H1 (cell line): ENCODE data around the gene CAPZA2. TPM values are rescaled to one million over a fixed set of nuclear protein-coding genes. Genes with fewer than 3 reads are reported as not detected.

Experiments
- CTCF ChIA-PET: fragments of 300-600 bp; sonication (Branson Sonifier 250); formaldehyde crosslinking; loops from one replicate; lab custom pipeline; 2021; ENCODE audit not compliant: partially characterized antibody; lab: Charles Lee
- POLR2A ChIA-PET: fragments of 300-600 bp; sonication (Branson Sonifier 250); formaldehyde crosslinking; loops from one replicate; lab custom pipeline; 2021; ENCODE audit warnings: inconsistent platforms; ENCODE audit not compliant: partially characterized antibody; lab: Charles Lee
- DNase-seq, 2 experiments: peaks; one replicate each; pipeline versions ENCODE4 v3.0.0 to v3.0.0-alpha.2; 2010 to 2022; ENCODE audit warnings: low spot score in 2 of 2, low read depth in 1 of 2, mixed read lengths in 1 of 2
- FAIRE-seq: peaks from 2 replicates; lab custom pipeline; 2011; peaks lifted over from hg19 to GRCh38; lab: Jason Lieb, UNC
- H2AFZ ChIP-seq: 2 replicates; pipeline ENCODE4 v1.8.1; 2012; ENCODE audit warnings: low read length, inconsistent platforms
- H2AK5ac ChIP-seq: 2 replicates; pipeline ENCODE4 v1.6.1; 2013; ENCODE audit warnings: low read depth, low read length
- H2BK120ac ChIP-seq: replicated peaks from 2 replicates; pipeline ENCODE3; 2013; ENCODE audit warnings: low read depth, low read length, inconsistent platforms
- H2BK12ac ChIP-seq: 2 replicates; pipeline ENCODE4 v1.6.1; 2013; ENCODE audit warnings: low read depth, low read length
- H2BK15ac ChIP-seq: 2 replicates; pipeline ENCODE4 v1.6.1; 2013; ENCODE audit warnings: low read length
- H2BK20ac ChIP-seq: 2 replicates; pipeline ENCODE4 v1.6.1; 2013; ENCODE audit warnings: low read length
- H2BK5ac ChIP-seq: 2 replicates; pipeline ENCODE4 v1.6.1; 2013; ENCODE audit warnings: low read depth, low read length
- H3K14ac ChIP-seq: 2 replicates; pipeline ENCODE4 v1.6.1; 2013; ENCODE audit warnings: inconsistent platforms; ENCODE audit not compliant: insufficient read length
- H3K18ac ChIP-seq: 2 replicates; pipeline ENCODE4 v1.6.1; 2013; ENCODE audit warnings: low read length; ENCODE audit errors: extremely low read depth
- H3K23ac ChIP-seq: 2 replicates; pipeline ENCODE4 v1.6.1; 2013; ENCODE audit warnings: inconsistent platforms; ENCODE audit not compliant: insufficient read length
- H3K23me2 ChIP-seq: 2 replicates; pipeline ENCODE4 v1.6.1; 2013; ENCODE audit warnings: low read depth, low read length
- H3K27ac ChIP-seq: 2 replicates; pipeline ENCODE4 v1.6.1; 2011; ENCODE audit warnings: low read depth, low read length, inconsistent platforms
- H3K27me3 ChIP-seq, 4 experiments: replicated peaks in 1 of 4; 1 replicate in 1 of 4; 2 replicates in 3 of 4; pipeline versions ENCODE4 v1.6.1 to v1.8.1; 2011 to 2013; ENCODE audit warnings: low read length in 3 of 4, mild to moderate bottlenecking in 3 of 4, inconsistent platforms in 2 of 4, mixed read lengths in 2 of 4, moderate library complexity in 1 of 4; ENCODE audit not compliant: control insufficient read depth in 3 of 4, insufficient read depth in 3 of 4; ENCODE audit errors: extremely low read depth in 1 of 4
- H3K36me3 ChIP-seq, 4 experiments: 2 replicates each; pipeline versions ENCODE4 v1.6.1 to v1.8.1; 2011 to 2013; ENCODE audit warnings: mild to moderate bottlenecking in 4 of 4, low read length in 3 of 4, moderate library complexity in 2 of 4, control low read depth in 1 of 4, inconsistent platforms in 1 of 4; ENCODE audit not compliant: insufficient read depth in 4 of 4, control insufficient read depth in 2 of 4
- H3K4ac ChIP-seq: replicated peaks from 2 replicates; pipeline ENCODE3; 2013; ENCODE audit warnings: low read length, low read depth, mixed read lengths, inconsistent platforms; ENCODE audit not compliant: insufficient read length
- H3K4me1 ChIP-seq, 4 experiments: replicated peaks in 1 of 4; 1 replicate in 1 of 4; 2 replicates in 3 of 4; pipeline versions ENCODE4 v1.6.1 to v1.8.1; 2011 to 2013; ENCODE audit warnings: low read length in 3 of 4, inconsistent platforms in 2 of 4, mixed read lengths in 1 of 4; ENCODE audit not compliant: insufficient read depth in 4 of 4, control insufficient read depth in 3 of 4
- H3K4me2 ChIP-seq, 2 experiments: 2 replicates each; pipeline versions ENCODE4 v1.6.1 to v1.8.1; 2011 to 2013; ENCODE audit warnings: low read depth in 2 of 2, low read length in 2 of 2, control low read depth in 1 of 2, inconsistent platforms in 1 of 2, mild to moderate bottlenecking in 1 of 2; ENCODE audit not compliant: insufficient read depth in 1 of 2
- H3K4me3 ChIP-seq, 4 experiments: fragments of 200-600, 300-600 bp in 1 of 4; sonication (generic), shearing (Covaris generic), sonication (Bioruptor Twin) in 1 of 4; 2 replicates each; pipeline versions ENCODE4 v1.5.1 to v1.8.1; 2011 to 2016; ENCODE audit warnings: low read length in 4 of 4, low read depth in 3 of 4, control low read depth in 2 of 4, inconsistent platforms in 2 of 4, mild to moderate bottlenecking in 2 of 4, mixed read lengths in 1 of 4, moderate library complexity in 1 of 4; ENCODE audit not compliant: insufficient read depth in 2 of 4; ENCODE audit errors: extremely low read depth in 1 of 4
- H3K56ac ChIP-seq: replicated peaks from 2 replicates; pipeline ENCODE3; 2013; ENCODE audit warnings: low read depth, mild to moderate bottlenecking, mixed read lengths, low read length, inconsistent platforms; ENCODE audit not compliant: insufficient read length
- H3K79me1 ChIP-seq: 2 replicates; pipeline ENCODE4 v1.6.1; 2013; ENCODE audit warnings: low read depth, low read length, control low read depth
- H3K79me2 ChIP-seq, 2 experiments: 2 replicates each; pipeline versions ENCODE4 v1.6.1 to v1.8.1; 2012 to 2013; ENCODE audit warnings: low read length in 2 of 2, mild to moderate bottlenecking in 2 of 2, inconsistent platforms in 1 of 2; ENCODE audit not compliant: insufficient read depth in 2 of 2, control insufficient read depth in 1 of 2
- H3K9ac ChIP-seq, 4 experiments: replicated peaks in 1 of 4; 1 replicate in 1 of 4; 2 replicates in 3 of 4; pipeline versions ENCODE4 v1.6.1 to v1.8.1; 2011 to 2013; ENCODE audit warnings: low read depth in 3 of 4, low read length in 3 of 4, control low read depth in 2 of 4, mild to moderate bottlenecking in 2 of 4, moderate library complexity in 2 of 4, inconsistent platforms in 1 of 4; ENCODE audit errors: extremely low read depth in 1 of 4
- H3K9me3 ChIP-seq, 2 experiments: 2 replicates each; pipeline versions ENCODE4 v1.6.1 to v1.8.1; 2012 to 2013; ENCODE audit warnings: mild to moderate bottlenecking in 2 of 2, moderate library complexity in 2 of 2, control low read depth in 1 of 2, inconsistent platforms in 1 of 2, low read depth in 1 of 2, low read length in 1 of 2, mixed read lengths in 1 of 2; ENCODE audit not compliant: insufficient read depth in 2 of 2
- H4K20me1 ChIP-seq, 2 experiments: replicated peaks in 1 of 2; 2 replicates each; pipeline versions ENCODE3 to v1.8.1; 2011 to 2013; ENCODE audit warnings: inconsistent platforms in 2 of 2, low read length in 2 of 2, mild to moderate bottlenecking in 1 of 2; ENCODE audit not compliant: insufficient read depth in 2 of 2, control insufficient read depth in 1 of 2
- H4K5ac ChIP-seq: 2 replicates; pipeline ENCODE4 v1.6.1; 2013; ENCODE audit warnings: low read length, low read depth, mixed read lengths, inconsistent platforms; ENCODE audit not compliant: insufficient read length
- H4K8ac ChIP-seq: 2 replicates; pipeline ENCODE4 v1.8.0; 2013; ENCODE audit warnings: mild to moderate bottlenecking, moderate library complexity, low read length, inconsistent platforms; ENCODE audit not compliant: insufficient read depth; ENCODE audit errors: extremely low read depth
- H4K91ac ChIP-seq: replicated peaks from 2 replicates; pipeline ENCODE3; 2013; ENCODE audit warnings: low read length, mixed read lengths, inconsistent platforms; ENCODE audit not compliant: insufficient read length
- BACH1 ChIP-seq: IDR thresholded peaks from 2 replicates; pipeline ENCODE4 v1.6.1; 2012; ENCODE audit warnings: low read length, improper control_type of control experiment
- BCL11A ChIP-seq, 2 experiments: IDR thresholded peaks; one replicate each; pipeline ENCODE4 v1.6.1; 2011; ENCODE audit warnings: low read depth in 2 of 2, low read length in 2 of 2, mild to moderate bottlenecking in 2 of 2
- HDAC6 ChIP-seq: IDR thresholded peaks from one replicate; pipeline ENCODE4 v1.7.1; 2012; ENCODE audit warnings: low read depth, mild to moderate bottlenecking, inconsistent platforms, low read length, moderate library complexity
- KDM1A ChIP-seq: fragments of 200-600, 300-600 bp; sonication (generic); IDR thresholded peaks from 2 replicates; pipeline ENCODE4 v1.7.1; 2016; ENCODE audit warnings: mild to moderate bottlenecking, low read length, borderline replicate concordance
- KDM5A ChIP-seq: fragments of 200-600 bp; IDR thresholded peaks from 2 replicates; pipeline ENCODE4 v1.7.1; 2012; ENCODE audit warnings: mild to moderate bottlenecking, low read length, inconsistent platforms, mixed read lengths
- NANOG ChIP-seq: IDR thresholded peaks from 2 replicates; pipeline ENCODE4 v1.6.1; 2011; ENCODE audit warnings: low read length, low read depth, mild to moderate bottlenecking, inconsistent platforms; ENCODE audit not compliant: insufficient read depth, poor library complexity, severe bottlenecking
- POLR2A ChIP-seq, 2 experiments: IDR thresholded peaks; 1 replicate in 1 of 2; 2 replicates in 1 of 2; pipeline ENCODE4 v1.6.1; 2011; ENCODE audit warnings: low read depth in 2 of 2, low read length in 2 of 2, mild to moderate bottlenecking in 2 of 2; ENCODE audit errors: control extremely low read depth in 1 of 2
- RAD21 ChIP-seq, 2 experiments: IDR thresholded peaks in 1 of 2; conservative IDR thresholded peaks in 1 of 2; 2 replicates each; pipeline ENCODE4 v1.6.1; 2011; ENCODE audit warnings: low read depth in 2 of 2, low read length in 2 of 2, improper control_type of control experiment in 1 of 2, inconsistent platforms in 1 of 2, mild to moderate bottlenecking in 1 of 2, moderate library complexity in 1 of 2
- SP1 ChIP-seq: IDR thresholded peaks from 2 replicates; pipeline ENCODE4 v1.6.1; 2011; ENCODE audit warnings: low read depth, low read length
- TAF7 ChIP-seq: optimal IDR thresholded peaks from 2 replicates; pipeline ENCODE3; 2011; ENCODE audit warnings: low read depth, mild to moderate bottlenecking, inconsistent platforms, low read length, moderate library complexity, borderline replicate concordance
- TBP ChIP-seq: IDR thresholded peaks from 2 replicates; pipeline ENCODE4 v1.6.1; 2011; ENCODE audit warnings: low read depth, low read length, improper control_type of control experiment
- TCF12 ChIP-seq: IDR thresholded peaks from 2 replicates; pipeline ENCODE4 v1.6.1; 2011; ENCODE audit warnings: low read depth, mild to moderate bottlenecking, low read length
- TEAD4 ChIP-seq: IDR thresholded peaks from 2 replicates; pipeline ENCODE4 v1.6.1; 2012; ENCODE audit warnings: low read depth, low read length, inconsistent platforms, mixed read lengths
- WGBS, 2 experiments: shearing (Covaris generic) in 1 of 2; methylation state at CpG; one replicate each; pipeline versions ENCODE4 v1.1.6 to v1.1.7; 2013 to 2015; ENCODE audit warnings: low lambda C conversion rate in 2 of 2, mixed read lengths in 2 of 2, inconsistent platforms in 1 of 2, low coverage in 1 of 2, missing lambda C conversion rate in 1 of 2; ENCODE audit not compliant: insufficient replicate concordance in 2 of 2, insufficient coverage in 1 of 2, insufficient read length in 1 of 2; ENCODE audit errors: extremely low coverage in 1 of 2, missing lambda C conversion rate in 1 of 2; 5-methylcytosine and 5-hydroxymethylcytosine counted together
- polyA plus RNA-seq, 7 experiments: library from polyadenylated mRNA; depleted of rRNA in 3 of 7; stranded (reverse) in 5 of 7; unstranded in 2 of 7; fragments of >200 nt in 5 of 7; fragments of 200-250 nt in 2 of 7; gene quantifications; 1 replicate in 5 of 7; 2 replicates in 1 of 7; 4 replicates in 1 of 7; pipeline versions ENCODE4 v1.2.1 to v1.2.3, GENCODE V29; 2011 to 2013; ENCODE audit warnings: missing spikeins in 2 of 7, mixed read lengths in 2 of 7
- total RNA-seq: library from RNA; stranded (reverse); fragmentation: NEBNext Ultra II Directional; extraction: Animal tissue kit (Norgen Biotek cat#: 25700); gene quantifications from 2 replicates; pipeline ENCODE4 v1.2.1, GENCODE V29; 2021
- TF ChIP-seq, protein P1 (sequence below): IDR thresholded peaks from 2 replicates; pipeline ENCODE4 v1.6.1; 2011; ENCODE audit warnings: low read length, improper control_type of control experiment

CAPZA2 gene
- total and polyA plus RNA-seq, 2 of the 8 experiments (the other 6 are each of a cell fraction or from before 2014, with no cell fraction given) = 33.2 to 145 TPM

DNA sequence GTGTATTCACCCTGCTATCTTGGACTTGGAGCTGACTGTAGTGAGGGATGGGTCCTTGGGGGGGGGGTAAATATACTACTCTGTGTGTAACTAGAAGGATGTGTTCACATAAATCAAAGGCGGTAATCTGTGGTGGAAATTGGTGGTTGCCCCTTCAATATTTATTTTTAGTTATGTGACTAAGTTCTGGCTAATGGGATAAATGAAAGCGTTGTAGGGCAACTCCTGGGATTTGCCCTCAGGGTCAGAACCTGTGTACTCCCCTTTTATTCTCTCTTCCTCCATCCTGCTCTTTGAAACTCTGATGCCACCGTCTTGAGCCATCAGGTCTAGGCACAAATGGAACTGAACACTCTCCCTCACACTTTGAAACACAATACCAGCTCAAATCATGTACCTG is 66.6 kb downstream of the CAPZA2 start:
- Histone ChIP-seq H2AFZ (no peak overlapping the region), H3K4me2 (no peak overlapping the region), H3K27ac (no peak overlapping the region), H3K79me1 (no peaks in the 10 kb centered on the region), H3K27me3 (no peaks in the 10 kb centered on the region), H4K5ac (no peak overlapping the region), H2BK120ac (no peak overlapping the region), H3K9me3 (no peaks in the 10 kb centered on the region), H3K4me1 (no peaks in the 10 kb centered on the region), H3K23me2 (no peaks in the 10 kb centered on the region), H3K23ac (no peak overlapping the region), H3K18ac (no peak overlapping the region), H2BK12ac (no peak overlapping the region), H2BK20ac (no peak overlapping the region), H4K91ac (no peak overlapping the region), H2AK5ac (no peak overlapping the region), H3K4ac (no peak overlapping the region), H4K8ac (no peak overlapping the region), H3K79me2 (no peaks in the 10 kb centered on the region), H3K9ac (no peak overlapping the region), H3K36me3 (no peaks in the 10 kb centered on the region), H3K4me3 (no peak overlapping the region), H2BK15ac (no peak overlapping the region), H3K56ac (no peak overlapping the region), H4K20me1 (no peaks in the 10 kb centered on the region), H3K14ac (no peak overlapping the region), H2BK5ac (no peak overlapping the region)
- FAIRE-seq (no peak), DNase-seq (no peak)
- ChIA-PET CTCF (interaction anchor here (0.6 to 10.6 kb wide), 13 partner anchors 8 to 456 kb away, joined by 3 to 168 read pairs (median 4); no protein-coding TSS in a partner anchor), POLR2A (no interaction called here)
- TF ChIP-seq TAF7 (no peak), KDM1A (no peak), KDM5A (no peak), RAD21 (IDR thresholded peaks at IDR 0.05 in 1 of 2, conservative IDR thresholded peaks at IDR 0.05 in 1 of 2; ENCODE audit: low read depth in 2 of 2, low read length in 2 of 2) (no peak), TCF12 (no peak), HDAC6 (no peak), TBP (no peak), POLR2A (IDR thresholded peaks at IDR 0.05; ENCODE audit: control extremely low read depth in 1 of 2, low read depth in 2 of 2, low read length in 2 of 2) (no peak), BACH1 (no peak), SP1 (no peak), NANOG (no peak), TEAD4 (no peak), BCL11A (IDR thresholded peaks at IDR 0.05; ENCODE audit: low read depth in 2 of 2, low read length in 2 of 2) (no peak)
- TF ChIP-seq, protein P1, sequence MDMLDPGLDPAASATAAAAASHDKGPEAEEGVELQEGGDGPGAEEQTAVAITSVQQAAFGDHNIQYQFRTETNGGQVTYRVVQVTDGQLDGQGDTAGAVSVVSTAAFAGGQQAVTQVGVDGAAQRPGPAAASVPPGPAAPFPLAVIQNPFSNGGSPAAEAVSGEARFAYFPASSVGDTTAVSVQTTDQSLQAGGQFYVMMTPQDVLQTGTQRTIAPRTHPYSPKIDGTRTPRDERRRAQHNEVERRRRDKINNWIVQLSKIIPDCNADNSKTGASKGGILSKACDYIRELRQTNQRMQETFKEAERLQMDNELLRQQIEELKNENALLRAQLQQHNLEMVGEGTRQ = no peak
- 85% methylated on average over 3 of the region's 3 CpGs; no CpG with 5 or more reads in 1 of the 2 experiments for WGBS, 2 experiments
